WTC11 (cell line): ENCODE data around the gene MACROD2. TPM values are rescaled to one million over a fixed set of nuclear protein-coding genes. Genes with fewer than 3 reads are reported as not detected.

Source experiments
- ATAC-seq: fragments of 200-7000 bp; cut with Tn5 transposase; 2 replicates; pipeline ENCODE4 v1.10.0; 2021; ENCODE audit warnings: mild to moderate bottlenecking, moderate library complexity
- CTCF ChIA-PET: fragments of 300-600 bp; sonication (Branson Sonifier 250); formaldehyde crosslinking; loops from one replicate; lab custom pipeline; 2021; ENCODE audit warnings: antibody characterized with exemption; lab: Charles Lee
- POLR2A ChIA-PET: fragments of 350-600 bp; sonication (Branson Sonifier 250); formaldehyde crosslinking; loops from one replicate; lab custom pipeline; 2021; ENCODE audit warnings: antibody characterized with exemption; lab: Charles Lee
- DNase-seq: peaks from one replicate; pipeline ENCODE4 v3.0.0; 2021; ENCODE audit warnings: low spot score
- H3K27ac Mint-ChIP-seq: 2 replicates; pipeline ENCODE4 v1.8.0; 2021; ENCODE audit warnings: mixed read lengths
- H3K27me3 Mint-ChIP-seq: 2 replicates; pipeline ENCODE4 v1.8.0; 2021; ENCODE audit warnings: low read depth, mild to moderate bottlenecking, moderate library complexity, mixed read lengths
- H3K36me3 Mint-ChIP-seq: 2 replicates; pipeline ENCODE4 v1.8.0; 2021; ENCODE audit warnings: mixed read lengths
- H3K4me1 Mint-ChIP-seq: 2 replicates; pipeline ENCODE4 v1.8.0; 2022; ENCODE audit warnings: mixed read lengths
- H3K4me3 Mint-ChIP-seq: 2 replicates; pipeline ENCODE4 v1.8.0; 2021; ENCODE audit warnings: mild to moderate bottlenecking, moderate library complexity, mixed read lengths
- H3K9me3 Mint-ChIP-seq: 2 replicates; pipeline ENCODE4 v1.8.0; 2021; ENCODE audit warnings: mixed read lengths
- CBFB ChIP-seq: sonication (generic); formaldehyde crosslinking; IDR thresholded peaks from 2 replicates; pipeline ENCODE4 v1.8.1; 2022; ENCODE audit warnings: mild to moderate bottlenecking, low read depth, missing genetic modification reagents
- CDX4 ChIP-seq: fragments of 250-450 bp; sonication (Bioruptor Pico); IDR thresholded peaks from 2 replicates; pipeline ENCODE4 v1.9.0; 2021; ENCODE audit warnings: moderate library complexity, mild to moderate bottlenecking, inconsistent platforms, borderline replicate concordance
- E2F5 ChIP-seq: sonication (generic); formaldehyde crosslinking; IDR thresholded peaks from 2 replicates; pipeline ENCODE4 v1.8.1; 2022; ENCODE audit warnings: mild to moderate bottlenecking, moderate library complexity, missing genetic modification reagents
- FOXJ3 ChIP-seq: sonication (generic); formaldehyde crosslinking; IDR thresholded peaks from 2 replicates; pipeline ENCODE4 v1.9.0; 2021; ENCODE audit warnings: missing genetic modification reagents, mild to moderate bottlenecking, borderline replicate concordance
- FOXK1 ChIP-seq: sonication (generic); formaldehyde crosslinking; IDR thresholded peaks from 2 replicates; pipeline ENCODE4 v1.8.0; 2022; ENCODE audit warnings: mild to moderate bottlenecking, moderate library complexity, missing genetic modification reagents
- GTF2I ChIP-seq: fragments of 250-450 bp; sonication (Bioruptor Pico); conservative IDR thresholded peaks from 2 replicates; pipeline ENCODE4 v1.4.0; 2021; ENCODE audit warnings: mild to moderate bottlenecking
- IRF1 ChIP-seq: sonication (generic); formaldehyde crosslinking; IDR thresholded peaks from 2 replicates; pipeline ENCODE4 v1.8.0; 2023; ENCODE audit warnings: missing genetic modification reagents
- JAZF1 ChIP-seq: fragments of 250-450 bp; sonication (Bioruptor Pico); IDR thresholded peaks from 2 replicates; pipeline ENCODE4 v1.9.0; 2021; ENCODE audit warnings: moderate library complexity, mild to moderate bottlenecking, inconsistent platforms
- JUN ChIP-seq: sonication (generic); formaldehyde crosslinking; IDR thresholded peaks from 2 replicates; pipeline ENCODE4 v1.8.0; 2023; ENCODE audit warnings: mild to moderate bottlenecking, missing genetic modification reagents
- NFYB ChIP-seq: sonication (generic); formaldehyde crosslinking; conservative IDR thresholded peaks from 2 replicates; pipeline ENCODE4 v1.8.0; 2022; ENCODE audit warnings: low read depth, missing genetic modification reagents
- PRRX2 ChIP-seq: fragments of 250-450 bp; sonication (Bioruptor Pico); IDR thresholded peaks from 2 replicates; pipeline ENCODE4 v1.8.0; 2021; ENCODE audit warnings: mild to moderate bottlenecking
- RELA ChIP-seq: sonication (generic); formaldehyde crosslinking; IDR thresholded peaks from 2 replicates; pipeline ENCODE4 v1.8.1; 2022; ENCODE audit warnings: missing genetic modification reagents, mild to moderate bottlenecking, borderline replicate concordance
- RORB ChIP-seq: fragments of 250-450 bp; sonication (Bioruptor Pico); IDR thresholded peaks from 2 replicates; pipeline ENCODE4 v1.9.0; 2021; ENCODE audit warnings: mild to moderate bottlenecking
- STAT6 ChIP-seq: sonication (generic); formaldehyde crosslinking; conservative IDR thresholded peaks from 2 replicates; pipeline ENCODE4 v1.8.1; 2023; ENCODE audit warnings: mild to moderate bottlenecking, low read depth, missing genetic modification reagents, moderate library complexity
- TEAD1 ChIP-seq: sonication (generic); formaldehyde crosslinking; IDR thresholded peaks from 2 replicates; pipeline ENCODE4 v1.8.0; 2022; ENCODE audit warnings: mild to moderate bottlenecking, missing genetic modification reagents
- ZBTB43 ChIP-seq: sonication (generic); formaldehyde crosslinking; IDR thresholded peaks from 2 replicates; pipeline ENCODE4 v1.8.1; 2023; ENCODE audit warnings: mild to moderate bottlenecking, missing genetic modification reagents
- ZNF423 ChIP-seq: fragments of 250-450 bp; sonication (Bioruptor Pico); IDR thresholded peaks from 2 replicates; pipeline ENCODE4 v2.1.2; 2022; ENCODE audit warnings: mild to moderate bottlenecking, moderate library complexity
- ZNF512 ChIP-seq: sonication (generic); formaldehyde crosslinking; IDR thresholded peaks from 2 replicates; pipeline ENCODE4 v1.8.1; 2022; ENCODE audit warnings: missing genetic modification reagents, borderline replicate concordance
- total RNA-seq: library from RNA; stranded (reverse); gene quantifications from 3 replicates; pipeline ENCODE4 v1.2.3, GENCODE V29; 2021

The MACROD2 gene
- total RNA-seq, 1 experiment from 2014 or later: 4.1 TPM

- no peak for TF ChIP-seq ZBTB43 (CRISPR knock-in tag)
- TF ChIP-seq ZNF512 (CRISPR knock-in tag): no peak
- TF ChIP-seq GTF2I (CRISPR knock-in tag): no peak
- TF ChIP-seq JUN (CRISPR knock-in tag): no peak
- no peak for TF ChIP-seq E2F5 (CRISPR knock-in tag)
- no peak for TF ChIP-seq FOXJ3 (CRISPR knock-in tag)
- no peak for TF ChIP-seq IRF1 (CRISPR knock-in tag)
These were observed 1731.1 kb downstream of the MACROD2 start (continued) for GRCh38 chr20:15726416-15726815.

- ATAC-seq: no peak
- no peak overlapping the region for H3K27ac Mint-ChIP-seq
- no peaks in the 10 kb centered on the region for H3K27me3 Mint-ChIP-seq
- TF ChIP-seq ZNF423 (CRISPR knock-in tag): no peak
- POLR2A ChIA-PET: no interaction called here
- DNase-seq: no peak
- H3K4me3 Mint-ChIP-seq: no peak overlapping the region
- H3K9me3 Mint-ChIP-seq: no peaks in the 10 kb centered on the region
- H3K4me1 Mint-ChIP-seq: no peaks in the 10 kb centered on the region
- CTCF ChIA-PET: no interaction called here
- no peaks in the 10 kb centered on the region; the same call in 1 of the 2 replicates for H3K36me3 Mint-ChIP-seq
These were observed 1738.7 kb downstream of the MACROD2 start for GRCh38 chr20:15734052-15734451.

- ChIA-PET CTCF (no interaction called here), POLR2A (no interaction called here)
- H3K4me3 Mint-ChIP-seq: no peak overlapping the region
- H3K27me3 Mint-ChIP-seq: no peaks in the 10 kb centered on the region
- no peak overlapping the region for H3K27ac Mint-ChIP-seq
- no peaks in the 10 kb centered on the region for H3K36me3 Mint-ChIP-seq
- TF ChIP-seq TEAD1 (CRISPR knock-in tag): no peak
- TF ChIP-seq JAZF1 (CRISPR knock-in tag): no peak
- no peak for TF ChIP-seq FOXK1
- no peak for TF ChIP-seq PRRX2 (CRISPR knock-in tag)
- TF ChIP-seq RORB: no peak
- no peak for TF ChIP-seq CDX4 (CRISPR knock-in tag)
- no peak for TF ChIP-seq NFYB (CRISPR knock-in tag)
- TF ChIP-seq CBFB: no peak
- H3K9me3 Mint-ChIP-seq: no peaks in the 10 kb centered on the region
- H3K4me1 Mint-ChIP-seq: peaks cover 8% of the 10 kb centered on the region
- DNase-seq (no peak), ATAC-seq (no peak)
These were observed 1743.7 kb downstream of the MACROD2 start for GRCh38 chr20:15739035-15739434.

GRCh38 chr20:15740046-15740775, 1744.9 kb downstream of the MACROD2 start:
- Mint-ChIP-seq H3K27ac (no peak overlapping the region), H3K36me3 (no peaks in the 10 kb centered on the region), H3K27me3 (no peaks in the 10 kb centered on the region), H3K4me1 (peaks cover 8% of the 10 kb centered on the region), H3K4me3 (no peak overlapping the region), H3K9me3 (no peaks in the 10 kb centered on the region)
- DNase-seq (no peak), ATAC-seq (no peak)
- ChIA-PET CTCF (interaction anchor here (0.7 kb wide), 1 partner anchor 246 kb away, joined by 3 read pairs; no protein-coding TSS in a partner anchor), POLR2A (no interaction called here)
- TF ChIP-seq STAT6 (CRISPR knock-in tag): no peak
- no peak for TF ChIP-seq RELA (CRISPR knock-in tag)
